GM12891 (cell line): ENCODE data around the gene ARL11.

Experiments
- PAX5 ChIP-seq: IDR thresholded peaks from 2 replicates; pipeline ENCODE4 v1.6.1; 2011; ENCODE audit warnings: low read length, moderate library complexity, mild to moderate bottlenecking; ENCODE audit not compliant: insufficient read depth, severe bottlenecking
- POLR2A ChIP-seq: IDR thresholded peaks from 2 replicates; pipeline ENCODE4 v1.6.1; 2011; ENCODE audit warnings: low read depth, low read length, control low read depth
- POLR2AphosphoS5 ChIP-seq: IDR thresholded peaks from 2 replicates; pipeline ENCODE4 v1.6.1; 2011; ENCODE audit warnings: low read depth, low read length, control low read depth
- POU2F2 ChIP-seq: IDR thresholded peaks from 2 replicates; pipeline ENCODE4 v1.6.1; 2011; ENCODE audit warnings: low read depth, mild to moderate bottlenecking, control low read depth, low read length, moderate library complexity
- SPI1 ChIP-seq: IDR thresholded peaks from 2 replicates; pipeline ENCODE4 v1.6.1; 2011; ENCODE audit warnings: low read depth, low read length, control low read depth
- TAF1 ChIP-seq: IDR thresholded peaks from 2 replicates; pipeline ENCODE4 v1.6.1; 2011; ENCODE audit warnings: low read depth, low read length, control low read depth

DNA sequence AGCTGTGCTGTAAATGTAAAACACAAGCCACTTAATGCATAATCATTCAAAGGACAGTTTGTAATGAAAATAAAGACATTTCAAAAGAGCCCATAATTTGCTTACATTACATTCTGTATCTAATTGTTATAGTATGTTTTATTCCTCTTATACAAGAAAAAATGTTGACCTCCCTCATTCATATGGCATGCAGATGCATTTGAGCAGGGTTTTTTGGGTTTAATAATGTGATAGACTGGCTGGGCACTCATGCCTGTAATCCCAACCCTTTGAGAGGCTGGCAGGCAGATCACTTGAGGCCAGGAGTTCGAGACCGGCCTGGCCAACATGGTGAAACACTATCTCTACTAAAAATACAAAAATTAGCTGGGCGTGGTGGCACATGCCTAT lies 11.6 kb upstream of the ARL11 start:
- TF ChIP-seq POLR2A (no peak), POLR2AphosphoS5 (no peak), TAF1 (no peak), SPI1 (no peak), PAX5 (no peak), POU2F2 (no peak)
